ENCODE measurements around the gene SEPTIN7.
A peak's percentile ranks its signal among the peaks of the same experiment; 100 is the strongest.
"Not testable (repeated sequence)": the region's sequence is repeated elsewhere in the genome, so short reads cannot be mapped to it uniquely, and the experiment has no call there.

SEPTIN7 gene
- total RNA-seq: 98.9 to 284 (median 164) reads per million in 17 experiments

GRCh38 chr7:35800718-35801391, at the start of gene SEPTIN7:
SEPTIN7 (plus strand) TSS chr7:35801057; CDS start chr7:35801210, 153 bp downstream.
- peak; percentile 99 to 100 (median 100) for DNase-seq

DNA sequence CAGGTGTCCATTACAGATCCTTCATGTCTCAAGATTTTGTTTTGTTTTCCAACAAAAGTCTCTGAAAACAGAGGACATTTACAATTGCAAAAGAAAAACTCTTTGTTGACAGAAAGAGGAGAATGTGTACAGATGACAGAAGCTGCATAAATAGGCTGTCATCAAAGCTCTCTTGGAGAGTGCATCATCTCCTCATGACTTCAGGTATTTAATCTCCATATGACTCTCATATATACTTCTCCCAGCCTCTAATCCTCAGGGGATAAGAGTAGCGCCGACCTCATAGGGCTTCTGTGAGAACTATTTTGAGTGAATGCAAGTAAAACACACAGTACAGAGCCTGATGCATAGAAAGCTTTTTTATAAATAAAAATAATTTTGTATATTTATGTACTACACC, 48.1 kb upstream of the SEPTIN7 start:
- DNase-seq: no peak

GRCh38 chr7:35753761-35754603, 46.9 kb upstream of the SEPTIN7 start:
- no peak for DNase-seq

- no peak for DNase-seq
Observed at GRCh38 chr7:35754741-35755140, 46.1 kb upstream of the SEPTIN7 start.

GRCh38 chr7:35755711-35756110, 45.1 kb upstream of the SEPTIN7 start:
- DNase-seq: no peak

GRCh38 chr7:35756453-35756852, 44.4 kb upstream of the SEPTIN7 start:
- not testable (repeated sequence) for DNase-seq

- no peak for DNase-seq
Observed at GRCh38 chr7:35757574-35757973, 43.3 kb upstream of the SEPTIN7 start.

DNA sequence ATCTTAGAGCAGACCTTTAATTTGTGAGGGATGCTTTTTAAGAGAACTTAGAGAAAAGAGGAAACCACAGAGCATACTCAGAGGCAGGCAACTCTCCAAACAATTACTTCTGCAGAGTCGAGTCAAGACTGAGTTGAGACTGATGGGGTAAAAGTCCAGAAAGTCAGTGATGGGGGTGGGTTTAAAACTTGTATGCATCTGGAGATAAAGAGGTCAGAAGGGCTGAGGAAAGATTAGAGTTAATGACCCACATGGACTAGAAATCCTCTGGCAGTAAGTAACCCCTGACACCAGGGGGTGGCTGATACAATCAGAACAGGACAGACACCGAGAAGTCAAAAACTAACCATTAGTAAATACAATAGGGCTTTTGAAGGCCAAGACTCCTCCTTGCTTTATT, 42.4 kb upstream of the SEPTIN7 start:
- DNase-seq: peak in 1 of 4 experiments; percentile 5

GRCh38 chr7:35760143-35760745, 40.6 kb upstream of the SEPTIN7 start:
- DNase-seq: no peak

- no peak for DNase-seq
Observed at GRCh38 chr7:35761871-35762677, 38.8 kb upstream of the SEPTIN7 start.

DNA sequence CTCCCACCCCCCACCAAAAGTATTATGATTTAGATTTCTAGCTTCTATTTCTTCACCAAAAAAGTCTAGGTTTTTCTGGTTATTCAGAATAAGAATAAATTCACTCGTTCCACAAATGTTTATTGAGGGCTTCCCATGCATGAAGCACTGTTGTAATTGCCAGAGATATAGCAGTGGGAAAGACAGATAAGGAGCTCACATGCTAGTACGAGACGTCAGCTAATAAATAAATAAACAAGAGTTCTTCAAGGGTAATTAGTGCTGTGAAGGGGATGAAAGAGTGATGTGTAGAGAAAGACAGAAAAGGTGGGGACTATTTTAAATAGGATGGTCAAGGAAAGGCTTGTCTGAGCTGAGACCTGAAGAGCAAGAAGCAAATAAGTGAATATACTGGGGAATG, 38.1 kb upstream of the SEPTIN7 start:
- DNase-seq: no peak

DNA sequence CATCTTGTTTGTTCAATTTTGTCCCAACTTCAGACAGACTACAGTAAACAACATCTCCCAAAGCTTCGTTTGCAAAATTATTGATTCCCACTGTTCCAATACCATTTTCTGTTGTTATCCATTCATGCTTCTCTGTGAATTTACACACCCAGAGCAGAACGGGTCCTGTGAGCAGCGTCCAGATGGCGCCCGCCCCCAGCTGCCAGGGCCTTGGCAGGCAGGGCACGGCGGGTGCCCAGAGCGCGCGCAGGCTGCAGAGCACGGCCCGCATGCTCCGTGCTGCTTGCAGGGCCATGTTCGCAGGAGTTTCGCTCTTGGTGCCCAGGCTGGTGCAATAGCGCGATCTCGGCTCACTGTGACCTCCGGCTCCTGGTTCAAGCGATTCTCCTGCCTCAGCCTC, 32.5 kb upstream of the SEPTIN7 start:
- DNase-seq: no peak

- no peak for DNase-seq
Observed at GRCh38 chr7:35771776-35772175, 29.1 kb upstream of the SEPTIN7 start.

DNA sequence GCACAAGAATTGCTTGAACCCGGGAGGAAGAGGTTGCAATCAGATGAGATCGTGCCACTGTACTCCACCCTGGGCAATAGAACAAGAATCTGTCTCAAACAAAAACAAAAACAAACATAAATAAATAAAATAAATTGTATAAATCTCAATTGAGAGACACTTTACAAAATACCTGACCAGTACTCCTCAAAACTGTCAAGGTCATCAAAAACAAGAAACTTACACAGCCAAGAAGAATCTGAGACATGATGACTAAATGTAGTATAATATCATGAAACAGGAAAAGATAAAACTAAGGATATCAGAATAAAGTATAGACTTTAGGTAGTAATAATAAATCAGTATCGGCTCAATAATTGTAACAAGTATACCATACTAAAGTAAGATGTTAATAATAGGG, 26.9 kb upstream of the SEPTIN7 start:
- no peak for DNase-seq

DNA sequence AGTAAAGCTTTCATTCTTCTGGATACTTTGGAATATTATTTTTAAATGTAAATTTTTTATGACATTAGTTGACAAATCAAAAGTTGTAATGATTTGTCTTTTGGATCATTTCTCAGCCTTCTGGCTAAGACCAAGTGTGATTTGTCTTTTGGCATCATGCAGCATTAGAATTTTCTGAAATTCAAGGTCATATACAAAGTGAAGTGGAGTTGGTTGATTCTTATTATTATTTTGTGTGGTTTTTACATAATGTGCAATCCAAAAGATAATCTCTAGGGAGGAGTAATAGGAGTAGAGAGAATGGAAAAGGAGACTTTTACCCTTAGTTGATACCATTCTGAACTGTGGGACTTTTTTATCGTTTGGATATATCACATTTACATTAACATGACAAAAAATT, 24.2 kb upstream of the SEPTIN7 start:
- DNase-seq: no peak

DNA sequence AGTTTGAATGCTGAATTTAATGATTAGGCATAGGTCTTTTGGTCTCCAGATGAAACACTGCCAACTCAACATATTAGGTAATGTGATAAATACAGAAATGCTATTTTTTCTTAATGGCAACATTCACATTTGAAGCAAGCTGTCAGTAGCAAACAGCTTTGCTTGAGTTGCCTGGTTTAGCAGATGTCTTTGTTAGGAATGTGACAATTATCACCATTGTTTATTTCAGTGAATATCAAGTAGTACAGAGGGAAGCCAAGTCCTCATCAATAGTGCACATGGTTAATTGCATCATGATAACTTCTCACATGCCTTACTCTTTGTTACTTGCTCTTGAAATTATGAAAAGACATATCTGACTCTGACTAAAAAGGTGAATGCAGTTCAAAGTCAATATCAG, 23.7 kb upstream of the SEPTIN7 start:
- no peak for DNase-seq

DNA sequence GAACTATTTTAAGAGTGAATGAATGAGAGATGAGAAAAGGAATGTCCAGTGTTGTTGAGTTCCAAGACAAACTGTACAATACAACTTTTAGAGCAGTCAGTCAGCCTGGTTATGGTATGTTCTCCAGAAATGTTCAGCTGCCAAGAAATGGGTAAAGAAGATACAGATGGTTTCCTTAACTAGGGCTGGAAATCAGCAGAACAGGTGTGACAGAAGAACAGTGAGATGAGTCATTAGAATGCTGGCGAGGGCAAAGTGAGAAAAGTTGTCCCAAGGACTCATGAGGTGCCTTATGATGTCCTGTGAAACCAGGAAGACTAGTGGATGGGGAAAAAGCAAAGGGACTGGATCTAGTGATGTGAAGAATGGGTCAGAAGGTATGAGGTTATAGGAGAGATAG, 20.8 kb upstream of the SEPTIN7 start:
- no peak for DNase-seq

- no peak for DNase-seq
Observed at GRCh38 chr7:35781200-35781701, 19.6 kb upstream of the SEPTIN7 start.

DNA sequence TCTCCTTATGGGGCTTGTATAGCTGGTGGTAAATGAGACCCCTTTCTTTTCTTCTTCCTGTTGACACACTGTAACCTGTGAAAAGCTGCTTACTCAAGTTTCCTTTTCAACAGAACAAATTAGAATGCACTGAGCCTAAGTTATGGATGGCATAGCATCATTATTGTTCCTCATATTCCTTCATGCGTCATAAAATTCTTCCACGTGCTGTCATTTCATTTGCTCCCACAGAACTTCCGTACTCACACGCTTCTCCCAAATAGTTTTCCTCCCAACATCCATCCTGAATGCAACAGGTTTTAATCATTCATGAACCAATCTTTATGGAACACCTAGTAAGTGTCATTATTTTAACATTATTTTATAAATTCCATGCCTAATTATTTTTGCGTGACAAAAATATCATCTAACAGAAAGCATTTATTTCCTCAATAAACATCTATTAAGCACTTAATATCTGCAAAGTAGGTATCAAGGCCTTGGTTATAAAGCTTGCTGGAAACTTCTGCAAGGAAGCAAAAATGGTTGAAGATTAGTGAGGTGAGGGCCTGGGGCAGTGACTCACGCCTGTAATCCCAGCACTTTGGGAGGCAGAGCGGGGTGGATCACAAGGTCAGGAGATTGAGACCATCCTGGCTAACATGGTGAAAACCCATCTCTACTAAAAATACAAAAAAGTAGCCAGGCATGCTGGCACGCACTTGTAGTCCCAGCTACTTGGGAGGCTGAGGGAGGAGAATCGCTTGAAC, 18.9 kb upstream of the SEPTIN7 start:
- DNase-seq: no peak

GRCh38 chr7:35784332-35784731, 16.5 kb upstream of the SEPTIN7 start:
- no peak for DNase-seq

DNA sequence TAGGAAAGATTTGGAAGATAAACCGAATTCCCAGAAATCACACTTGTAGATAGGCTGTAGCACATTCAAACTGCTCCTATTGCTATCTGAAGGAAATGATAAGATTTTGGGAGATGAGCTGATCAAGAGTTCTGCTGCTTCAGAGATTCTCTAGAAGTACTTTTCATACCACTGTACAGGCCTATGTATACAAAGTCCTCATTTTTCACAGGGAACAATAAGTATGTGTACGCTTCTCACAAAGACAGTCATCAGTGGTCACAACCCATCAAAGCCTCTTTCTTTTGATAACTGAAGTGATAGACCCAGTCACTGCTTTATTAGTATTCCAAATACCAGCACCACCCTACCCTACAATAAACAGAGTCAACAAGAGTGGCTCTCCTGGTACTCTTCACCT, 15.6 kb upstream of the SEPTIN7 start:
- DNase-seq: no peak

GRCh38 chr7:35787925-35788324, 12.9 kb upstream of the SEPTIN7 start:
- no peak for DNase-seq
